ENCODE measurements around the gene AIF1L. TPM values are rescaled to one million over a fixed set of nuclear protein-coding genes. Genes with fewer than 3 reads are reported as not detected.
"Not testable (repeated sequence)": the region's sequence is repeated elsewhere in the genome, so short reads cannot be mapped to it uniquely, and the experiment has no call there.

AIF1L gene
- total RNA-seq, 1 donor: 0.45 TPM

DNA sequence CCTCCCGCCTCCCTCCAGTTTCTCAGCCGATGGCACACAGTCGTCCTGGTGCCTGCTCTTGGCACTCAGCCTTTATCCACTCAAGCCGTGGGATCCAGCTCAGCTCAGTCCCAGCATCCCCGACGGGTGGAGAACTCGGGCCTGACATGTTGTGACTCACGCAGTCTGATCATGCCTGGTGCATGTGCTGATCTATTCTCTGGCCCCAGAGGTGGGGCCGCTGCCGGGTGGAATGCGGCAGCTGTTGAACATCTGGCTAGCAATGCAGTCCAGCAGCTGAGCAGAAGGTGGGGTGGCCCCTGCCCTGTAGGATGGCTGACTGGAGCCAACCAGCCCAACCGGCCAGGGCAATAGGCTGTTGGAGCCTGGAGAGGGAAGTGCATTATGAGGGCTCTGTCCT lies 1.7 kb upstream of the AIF1L start:
- TF ChIP-seq, protein P1, sequence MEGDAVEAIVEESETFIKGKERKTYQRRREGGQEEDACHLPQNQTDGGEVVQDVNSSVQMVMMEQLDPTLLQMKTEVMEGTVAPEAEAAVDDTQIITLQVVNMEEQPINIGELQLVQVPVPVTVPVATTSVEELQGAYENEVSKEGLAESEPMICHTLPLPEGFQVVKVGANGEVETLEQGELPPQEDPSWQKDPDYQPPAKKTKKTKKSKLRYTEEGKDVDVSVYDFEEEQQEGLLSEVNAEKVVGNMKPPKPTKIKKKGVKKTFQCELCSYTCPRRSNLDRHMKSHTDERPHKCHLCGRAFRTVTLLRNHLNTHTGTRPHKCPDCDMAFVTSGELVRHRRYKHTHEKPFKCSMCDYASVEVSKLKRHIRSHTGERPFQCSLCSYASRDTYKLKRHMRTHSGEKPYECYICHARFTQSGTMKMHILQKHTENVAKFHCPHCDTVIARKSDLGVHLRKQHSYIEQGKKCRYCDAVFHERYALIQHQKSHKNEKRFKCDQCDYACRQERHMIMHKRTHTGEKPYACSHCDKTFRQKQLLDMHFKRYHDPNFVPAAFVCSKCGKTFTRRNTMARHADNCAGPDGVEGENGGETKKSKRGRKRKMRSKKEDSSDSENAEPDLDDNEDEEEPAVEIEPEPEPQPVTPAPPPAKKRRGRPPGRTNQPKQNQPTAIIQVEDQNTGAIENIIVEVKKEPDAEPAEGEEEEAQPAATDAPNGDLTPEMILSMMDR (IDR thresholded peaks at IDR 0.05; ENCODE audit: insufficient read depth, low read length): no peak

DNA sequence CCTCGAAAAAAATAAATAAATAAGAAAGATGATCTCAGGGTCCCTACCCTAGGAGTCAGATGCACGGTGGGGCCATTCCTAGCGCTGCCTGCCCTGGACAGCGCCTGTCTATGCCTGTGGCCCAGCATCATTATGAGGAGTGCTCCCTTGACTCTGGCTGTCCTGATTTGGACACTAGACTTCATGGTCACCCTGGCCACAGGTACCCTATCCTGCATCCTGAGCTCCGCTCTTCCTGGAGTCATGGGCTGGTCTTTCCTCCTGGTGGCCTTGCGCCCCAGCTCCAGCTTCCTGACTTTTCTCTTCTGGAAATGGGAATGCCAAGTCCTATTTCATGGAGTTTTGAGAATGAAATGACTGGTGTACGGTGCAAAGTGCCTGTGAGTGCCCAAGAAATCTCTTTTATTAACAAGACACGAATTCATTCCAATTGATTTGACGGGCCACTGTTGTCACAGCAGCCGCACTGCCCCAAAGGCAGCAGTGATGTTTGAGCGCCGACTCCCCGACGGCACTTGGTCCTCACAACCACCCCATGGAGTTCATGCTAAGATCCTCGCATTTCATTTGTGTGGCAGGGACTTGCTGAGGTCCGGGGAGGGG lies 564 bp upstream of the AIF1L start:
- DNase-seq (ENCODE audit: low read depth): no peak
- H3K4me3 ChIP-seq (ENCODE audit: low read depth, low read length): peak overlapping the region; percentile 42
- TF ChIP-seq, protein P1 (IDR thresholded peaks at IDR 0.05; ENCODE audit: insufficient read depth, low read length): no peak

More for the DNA sequence above, 1.7 kb upstream of the AIF1L start:
- H3K4me3 ChIP-seq (ENCODE audit: low read depth, low read length): no peak overlapping the region
- peak; percentile 68 for DNase-seq (ENCODE audit: low read depth)

DNA sequence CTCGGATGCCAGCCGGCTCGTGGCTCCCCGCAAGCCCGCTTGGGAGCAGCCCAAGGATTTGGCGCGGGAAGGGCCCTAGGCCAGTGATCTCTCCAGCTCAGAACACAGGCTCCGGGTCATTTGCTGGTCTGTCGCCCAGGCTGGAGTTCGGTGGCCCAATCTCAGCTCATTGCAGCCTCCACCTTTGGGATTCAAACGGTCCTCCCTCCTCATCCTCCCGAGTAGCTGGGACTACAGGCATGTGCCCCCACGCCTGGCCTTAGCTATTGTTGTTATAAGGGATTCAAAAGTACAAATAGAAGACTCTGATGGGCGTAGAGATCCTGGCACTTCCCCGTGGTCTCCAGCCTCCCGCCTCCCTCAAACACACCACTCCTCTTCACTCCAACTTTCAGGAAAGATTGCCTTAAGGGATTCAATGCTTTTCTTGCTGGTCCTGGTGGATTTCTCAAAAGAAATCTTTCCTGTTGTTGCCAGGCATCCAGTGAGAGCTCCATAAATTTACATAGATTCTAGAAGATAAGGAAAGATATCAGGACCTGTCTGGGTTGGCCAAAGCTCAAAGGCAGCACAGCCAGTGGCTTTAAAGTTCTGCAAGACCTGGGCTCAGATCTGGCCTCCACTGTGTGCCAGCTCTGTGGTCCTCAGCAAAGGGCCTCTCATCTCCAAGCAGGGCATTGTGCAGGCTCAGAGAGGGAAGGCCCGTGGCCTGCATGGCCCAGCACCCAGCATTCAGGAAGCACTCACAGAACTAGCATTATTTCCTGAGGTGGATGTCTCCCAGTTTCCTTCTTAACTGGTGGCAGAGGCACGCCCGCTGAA lies 1.0 kb downstream of the AIF1L start:
- no peak for DNase-seq (ENCODE audit: low read depth)
- H3K4me3 ChIP-seq (ENCODE audit: low read depth, low read length): no peak overlapping the region
- TF ChIP-seq, protein P1 (IDR thresholded peaks at IDR 0.05; ENCODE audit: insufficient read depth, low read length): no peak

DNA sequence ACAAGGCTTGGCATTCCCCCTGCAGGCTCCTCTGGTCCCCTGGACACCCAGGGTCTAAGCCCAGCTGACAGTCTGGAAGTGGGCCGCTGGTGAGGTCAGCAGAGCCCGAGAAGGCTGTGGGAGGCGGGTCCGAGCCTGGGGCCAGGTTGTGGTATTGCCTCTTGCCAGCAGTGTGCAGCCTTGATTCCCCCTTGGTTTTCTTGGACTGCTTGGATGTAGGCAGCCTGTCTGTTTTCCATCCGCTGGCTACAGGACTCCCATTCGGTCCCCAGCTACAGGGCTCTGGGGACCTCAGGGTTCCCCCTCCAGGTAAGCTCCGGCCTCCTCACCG lies 1.6 kb downstream of the AIF1L start:
- DNase-seq (ENCODE audit: low read depth): no peak
- TF ChIP-seq, protein P1 (IDR thresholded peaks at IDR 0.05; ENCODE audit: insufficient read depth, low read length): no peak
- H3K4me3 ChIP-seq (ENCODE audit: low read depth, low read length): no peak overlapping the region

DNA sequence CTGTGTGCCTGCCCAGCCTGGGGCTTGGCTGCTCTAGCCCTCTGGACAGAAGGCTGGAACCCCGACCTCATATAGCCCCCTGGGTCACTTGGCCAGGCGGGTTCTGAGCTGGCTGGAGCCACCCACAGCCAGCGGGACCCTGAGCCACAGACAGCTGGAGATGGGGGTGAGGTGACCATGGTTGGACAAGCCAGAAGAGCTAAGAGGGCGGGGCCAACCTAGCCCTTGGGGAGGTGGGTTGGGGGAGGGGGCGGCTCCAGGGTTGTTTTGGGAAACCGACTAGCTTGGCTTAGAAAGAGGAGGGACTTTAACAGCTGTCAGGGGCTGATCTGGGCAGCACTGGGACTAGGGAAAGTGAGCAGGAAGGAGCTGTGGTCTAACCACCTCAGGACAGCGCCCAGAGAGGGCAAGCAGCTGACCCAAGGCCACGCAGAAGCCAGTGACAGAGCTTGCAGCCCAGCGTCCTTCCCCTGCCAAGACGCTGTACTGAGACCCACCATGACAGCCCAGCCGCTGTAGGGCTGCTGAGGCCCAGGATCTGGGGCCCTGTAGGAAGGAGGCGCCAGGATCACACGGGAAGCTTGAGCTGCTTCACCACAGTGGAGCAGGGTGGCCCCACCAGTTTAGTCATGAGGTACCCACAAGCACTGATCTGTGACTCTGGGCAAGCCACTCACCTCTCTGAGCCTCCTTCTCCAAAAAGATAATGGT lies 2.2 kb downstream of the AIF1L start:
- DNase-seq (ENCODE audit: low read depth): no peak
- H3K4me3 ChIP-seq (ENCODE audit: low read depth, low read length): no peak overlapping the region
- TF ChIP-seq, protein P1 (IDR thresholded peaks at IDR 0.05; ENCODE audit: insufficient read depth, low read length): no peak

DNA sequence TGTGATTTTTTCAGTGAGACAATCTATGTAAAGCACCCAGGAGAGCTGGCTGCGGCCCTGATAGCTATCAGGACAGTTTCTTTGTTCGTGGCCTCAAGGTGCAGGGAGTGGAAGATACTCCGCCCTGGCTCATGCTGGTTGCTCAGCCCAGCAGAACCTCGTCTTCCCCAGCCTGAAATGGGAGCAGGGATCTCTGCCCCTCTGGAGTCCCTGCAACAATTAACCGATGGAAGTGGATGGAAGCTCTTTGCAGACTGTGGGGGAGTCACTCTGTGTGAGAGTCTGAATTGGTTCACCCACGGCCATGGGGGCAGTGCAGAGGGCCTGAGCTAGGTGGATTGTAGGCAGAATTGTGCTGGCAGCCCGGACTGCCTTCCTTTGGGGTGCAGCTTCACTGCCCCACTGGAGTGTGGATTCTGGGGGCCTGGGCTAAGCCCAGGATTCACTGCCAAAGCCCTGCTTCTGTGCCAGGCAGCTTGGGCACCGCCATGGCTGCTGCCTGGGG lies 2.8 kb downstream of the AIF1L start:
- no peak for DNase-seq (ENCODE audit: low read depth)
- TF ChIP-seq, protein P1 (IDR thresholded peaks at IDR 0.05; ENCODE audit: insufficient read depth, low read length): no peak
- no peak overlapping the region for H3K4me3 ChIP-seq (ENCODE audit: low read depth, low read length)

DNA sequence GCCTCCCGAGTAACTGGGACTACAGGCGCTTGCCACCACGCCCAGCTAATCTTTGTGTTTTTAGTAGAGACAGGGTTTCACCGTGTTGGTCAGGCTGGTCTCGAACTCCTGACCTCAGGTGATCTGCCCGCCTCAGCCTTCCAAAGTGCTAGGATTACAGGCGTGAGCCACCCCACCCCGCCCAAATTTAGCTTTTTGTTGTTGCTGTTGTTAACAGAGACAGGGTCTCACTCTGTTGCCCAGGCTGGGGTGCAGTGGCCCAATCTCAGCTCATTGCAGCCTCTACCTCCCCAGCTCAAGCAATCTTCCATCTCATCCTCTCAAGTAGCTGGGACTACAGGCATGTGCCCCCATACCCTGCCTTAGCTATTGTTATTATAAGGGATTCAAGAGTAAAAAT lies 3.5 kb downstream of the AIF1L start:
- not testable (repeated sequence) for DNase-seq (ENCODE audit: low read depth); H3K4me3 ChIP-seq (ENCODE audit: low read depth, low read length)
